Trophoblast cell (in vitro differentiated cells and primary cell): ENCODE measurements around the gene LDLRAD3.

ENCODE experiments used
- DNase-seq, 2 donors: peaks; one replicate each; pipeline ENCODE4 v3.0.0-alpha.2; 2016
- H2AFZ ChIP-seq: 2 replicates; pipeline ENCODE4 v1.6.1; 2013; ENCODE audit warnings: low read length, moderate library complexity, mild to moderate bottlenecking; ENCODE audit not compliant: insufficient read depth, poor library complexity
- H2AK5ac ChIP-seq: 2 replicates; pipeline ENCODE4 v1.6.1; 2013; ENCODE audit warnings: mild to moderate bottlenecking, low read length
- H2BK120ac ChIP-seq: 2 replicates; pipeline ENCODE4 v1.6.1; 2013; ENCODE audit warnings: low read length, mild to moderate bottlenecking, moderate library complexity; ENCODE audit not compliant: insufficient read depth, poor library complexity
- H2BK12ac ChIP-seq: 2 replicates; pipeline ENCODE4 v1.6.1; 2013; ENCODE audit warnings: mild to moderate bottlenecking, low read length, moderate library complexity
- H2BK5ac ChIP-seq: 2 replicates; pipeline ENCODE4 v1.6.1; 2013; ENCODE audit warnings: low read length, low read depth, moderate library complexity, mild to moderate bottlenecking; ENCODE audit not compliant: poor library complexity
- H3K14ac ChIP-seq: 2 replicates; pipeline ENCODE4 v1.6.1; 2013; ENCODE audit warnings: mild to moderate bottlenecking, low read length
- H3K18ac ChIP-seq: 2 replicates; pipeline ENCODE4 v1.6.1; 2013; ENCODE audit warnings: mild to moderate bottlenecking, low read length
- H3K23ac ChIP-seq: 2 replicates; pipeline ENCODE4 v1.6.1; 2013; ENCODE audit warnings: low read length
- H3K27ac ChIP-seq: 2 replicates; pipeline ENCODE4 v1.5.1; 2013; ENCODE audit warnings: low read depth, mild to moderate bottlenecking, inconsistent platforms, low read length, moderate library complexity
- H3K27me3 ChIP-seq: 2 replicates; pipeline ENCODE4 v1.6.1; 2013; ENCODE audit warnings: inconsistent platforms, mild to moderate bottlenecking, low read length, moderate library complexity; ENCODE audit not compliant: insufficient read depth
- H3K36me3 ChIP-seq, 2 experiments: 1 replicate in 1 of 2; 2 replicates in 1 of 2; pipeline ENCODE4 v1.6.1; 2013; ENCODE audit warnings: low read length in 2 of 2, mild to moderate bottlenecking in 2 of 2, moderate library complexity in 1 of 2; ENCODE audit not compliant: insufficient read depth in 2 of 2, control insufficient read depth in 1 of 2
- H3K4ac ChIP-seq: 2 replicates; pipeline ENCODE4 v1.6.1; 2013; ENCODE audit warnings: low read depth, mild to moderate bottlenecking, low read length, moderate library complexity
- H3K4me1 ChIP-seq, 2 experiments: 1 replicate in 1 of 2; 2 replicates in 1 of 2; pipeline ENCODE4 v1.6.1; 2013; ENCODE audit warnings: low read length in 2 of 2, mild to moderate bottlenecking in 2 of 2, moderate library complexity in 1 of 2; ENCODE audit not compliant: insufficient read depth in 2 of 2, control insufficient read depth in 1 of 2
- H3K4me2 ChIP-seq: 2 replicates; pipeline ENCODE4 v1.6.1; 2013; ENCODE audit warnings: inconsistent platforms, mild to moderate bottlenecking, low read length, moderate library complexity
- H3K4me3 ChIP-seq: 2 replicates; pipeline ENCODE4 v1.5.1; 2013; ENCODE audit warnings: mild to moderate bottlenecking, low read depth, low read length, inconsistent platforms
- H3K79me1 ChIP-seq: one replicate; pipeline ENCODE4 v1.6.1; 2013; ENCODE audit warnings: low read length
- H3K79me2 ChIP-seq: 2 replicates; pipeline ENCODE4 v1.6.1; 2013; ENCODE audit warnings: low read length, mild to moderate bottlenecking; ENCODE audit not compliant: control insufficient read depth, insufficient read depth, poor library complexity
- H3K9ac ChIP-seq: 2 replicates; pipeline ENCODE4 v1.6.1; 2013; ENCODE audit warnings: mild to moderate bottlenecking, low read length
- H3K9me3 ChIP-seq: 2 replicates; pipeline ENCODE4 v1.6.1; 2013; ENCODE audit warnings: low read depth, mild to moderate bottlenecking, control low read depth, inconsistent platforms, low read length; ENCODE audit not compliant: insufficient read depth
- H4K12ac ChIP-seq: 2 replicates; pipeline ENCODE4 v1.6.1; 2013; ENCODE audit warnings: low read depth, mild to moderate bottlenecking, low read length, moderate library complexity
- H4K8ac ChIP-seq: 2 replicates; pipeline ENCODE4 v1.6.1; 2013; ENCODE audit warnings: low read depth, mild to moderate bottlenecking, low read length, moderate library complexity
- H4K91ac ChIP-seq: one replicate; pipeline ENCODE4 v1.6.1; 2013; ENCODE audit warnings: low read depth, mild to moderate bottlenecking, low read length, moderate library complexity
- WGBS: extraction: QIAGEN DNeasy Blood & Tissue Kit; methylation state at CpG from one replicate; pipeline ENCODE4 v1.1.7; 2013; ENCODE audit warnings: missing lambda C conversion rate; ENCODE audit not compliant: insufficient read length, insufficient coverage; ENCODE audit errors: extremely low coverage; 5-methylcytosine and 5-hydroxymethylcytosine counted together

The LDLRAD3 gene

DNA sequence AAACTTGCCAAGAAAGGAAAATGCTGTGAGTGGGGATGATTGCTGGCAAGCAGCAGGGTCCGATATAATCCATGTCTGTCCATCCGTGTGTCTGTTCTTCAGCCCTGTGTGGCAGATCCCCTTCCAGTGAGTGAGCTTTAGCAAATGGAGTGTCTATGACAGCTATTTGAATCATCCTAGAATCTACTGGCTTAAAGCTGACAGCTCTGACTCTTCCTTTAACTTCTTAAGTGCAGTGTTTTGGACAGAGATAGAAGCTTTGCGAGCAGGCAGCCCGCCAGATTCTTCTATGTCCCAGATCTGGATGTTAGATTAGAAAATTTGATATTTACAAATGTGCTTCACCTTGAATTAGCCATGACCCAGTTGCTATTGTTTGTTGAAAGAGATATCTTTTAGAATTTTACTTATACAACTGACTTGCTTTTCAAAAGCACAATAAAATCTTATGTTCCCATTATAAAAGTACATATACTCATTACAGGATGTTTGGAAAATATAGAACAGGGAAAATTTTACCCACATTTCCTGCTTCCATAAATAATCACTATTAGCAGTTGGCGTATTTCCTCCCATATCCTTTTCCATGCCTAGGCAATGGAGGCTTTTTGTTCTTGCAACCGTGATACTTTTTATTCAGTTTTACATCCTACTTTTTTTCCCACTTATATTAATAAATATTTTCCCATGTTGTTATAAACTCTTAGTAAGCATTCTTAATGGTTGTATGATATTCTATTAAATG lies 220.8 kb downstream of the LDLRAD3 start:
- H3K36me3 ChIP-seq = no peaks in the 10 kb centered on the region
- no peak overlapping the region for H2AK5ac ChIP-seq
- WGBS = no CpG with 5 or more reads among the region's 6 CpGs

DNA sequence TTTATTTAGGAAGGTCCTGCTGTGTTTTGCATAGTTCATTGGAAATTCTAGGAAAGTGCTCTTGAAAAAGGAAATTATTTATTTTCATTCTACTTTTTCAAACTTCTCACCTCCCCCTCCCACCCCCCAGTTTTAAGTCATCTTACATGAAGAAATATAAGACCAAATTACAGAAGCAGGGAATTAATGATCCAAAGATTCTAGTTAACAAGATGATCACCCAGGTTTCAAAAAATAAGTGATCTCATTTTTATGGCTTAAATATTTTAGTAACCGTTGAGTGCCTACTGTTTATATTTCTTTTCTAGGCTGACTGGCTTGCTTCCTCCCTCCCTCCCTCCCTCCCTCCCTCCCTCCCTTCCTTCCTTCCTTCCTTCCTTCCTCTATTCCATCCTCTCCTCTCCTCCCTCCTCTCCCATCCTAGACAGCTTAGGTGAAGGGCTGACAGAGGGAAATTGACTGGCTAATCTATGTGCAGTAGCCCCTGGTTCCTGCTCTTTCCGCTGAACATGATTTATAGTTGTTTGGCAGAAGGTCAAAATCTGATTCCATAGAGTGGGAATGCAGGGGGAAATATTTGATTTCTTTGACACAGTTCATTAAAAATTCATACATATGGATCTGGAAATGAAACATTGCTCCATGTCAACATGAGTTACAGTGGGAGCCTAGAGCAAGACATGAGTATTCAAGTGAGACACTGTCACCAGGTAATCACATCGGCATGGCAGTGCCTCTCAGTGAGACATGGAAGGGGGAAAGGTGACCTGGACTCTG lies 221.9 kb downstream of the LDLRAD3 start:
- H3K27me3 ChIP-seq = no peaks in the 10 kb centered on the region
- H3K27ac ChIP-seq = no peak overlapping the region
- H3K4me2 ChIP-seq = no peak overlapping the region
- H4K12ac ChIP-seq = no peak overlapping the region
- H3K4me3 ChIP-seq = no peak overlapping the region
- H2BK5ac ChIP-seq = no peak overlapping the region
- no peak overlapping the region for H2AFZ ChIP-seq
- WGBS = no CpG with 5 or more reads among the region's 3 CpGs
- no peak overlapping the region for H3K23ac ChIP-seq
- no peak overlapping the region for H2BK12ac ChIP-seq
- DNase-seq = no peak
- no peak overlapping the region for H3K14ac ChIP-seq
- no peak overlapping the region for H3K4ac ChIP-seq
- no peak overlapping the region for H4K8ac ChIP-seq
- H3K9me3 ChIP-seq = no peaks in the 10 kb centered on the region
- no peaks in the 10 kb centered on the region for H3K79me2 ChIP-seq
- H3K4me1 ChIP-seq = peaks cover 4 to 10% of the 10 kb centered on the region in 2 experiments
- H3K36me3 ChIP-seq = no peaks in the 10 kb centered on the region
- H3K18ac ChIP-seq = no peak overlapping the region
- H4K91ac ChIP-seq = no peak overlapping the region
- H3K9ac ChIP-seq = no peak overlapping the region
- H2BK120ac ChIP-seq = no peak overlapping the region
- H3K79me1 ChIP-seq = no peaks in the 10 kb centered on the region
- H2AK5ac ChIP-seq = no peak overlapping the region

More for the DNA sequence above, 220.8 kb downstream of the LDLRAD3 start:
- Histone ChIP-seq H2BK120ac (no peak overlapping the region), H3K14ac (no peak overlapping the region), H3K9ac (no peak overlapping the region), H3K23ac (no peak overlapping the region), H4K91ac (no peak overlapping the region), H3K4me2 (no peak overlapping the region), H2AFZ (no peak overlapping the region), H3K79me2 (no peaks in the 10 kb centered on the region), H3K27me3 (no peaks in the 10 kb centered on the region), H3K27ac (no peak overlapping the region), H3K4me3 (no peak overlapping the region), H3K18ac (no peak overlapping the region), H3K4ac (no peak overlapping the region), H4K8ac (no peak overlapping the region), H3K4me1 (peaks cover 4 to 10% of the 10 kb centered on the region in 2 experiments), H4K12ac (no peak overlapping the region), H3K79me1 (no peaks in the 10 kb centered on the region), H2BK12ac (no peak overlapping the region), H3K9me3 (no peaks in the 10 kb centered on the region), H2BK5ac (no peak overlapping the region)
- DNase-seq = no peak

GRCh38 chr11:36167073-36167472 lies 223.2 kb downstream of the LDLRAD3 start:
- H3K36me3 ChIP-seq = no peaks in the 10 kb centered on the region
- H4K8ac ChIP-seq = no peak overlapping the region
- no peak overlapping the region for H2AFZ ChIP-seq
- H3K9ac ChIP-seq = no peak overlapping the region
- H3K27me3 ChIP-seq = no peaks in the 10 kb centered on the region
- no peak overlapping the region for H2BK120ac ChIP-seq
- H2AK5ac ChIP-seq = no peak overlapping the region
- no peaks in the 10 kb centered on the region for H3K79me2 ChIP-seq
- H3K27ac ChIP-seq = no peak overlapping the region
- no peaks in the 10 kb centered on the region for H3K9me3 ChIP-seq
- no peak overlapping the region for H3K18ac ChIP-seq
- no peak overlapping the region for H3K4me2 ChIP-seq
- no peak overlapping the region for H4K91ac ChIP-seq
- no peak overlapping the region for H3K4ac ChIP-seq
- no peak for DNase-seq
- H3K23ac ChIP-seq = no peak overlapping the region
- no peak overlapping the region for H3K4me3 ChIP-seq
- no peak overlapping the region for H2BK12ac ChIP-seq
- H3K79me1 ChIP-seq = no peaks in the 10 kb centered on the region
- H2BK5ac ChIP-seq = no peak overlapping the region
- WGBS = 100% methylated on average over 1 of the region's 4 CpGs
- no peak overlapping the region for H3K14ac ChIP-seq
- H3K4me1 ChIP-seq = peaks cover 4 to 10% of the 10 kb centered on the region in 2 experiments
- no peak overlapping the region for H4K12ac ChIP-seq

DNA sequence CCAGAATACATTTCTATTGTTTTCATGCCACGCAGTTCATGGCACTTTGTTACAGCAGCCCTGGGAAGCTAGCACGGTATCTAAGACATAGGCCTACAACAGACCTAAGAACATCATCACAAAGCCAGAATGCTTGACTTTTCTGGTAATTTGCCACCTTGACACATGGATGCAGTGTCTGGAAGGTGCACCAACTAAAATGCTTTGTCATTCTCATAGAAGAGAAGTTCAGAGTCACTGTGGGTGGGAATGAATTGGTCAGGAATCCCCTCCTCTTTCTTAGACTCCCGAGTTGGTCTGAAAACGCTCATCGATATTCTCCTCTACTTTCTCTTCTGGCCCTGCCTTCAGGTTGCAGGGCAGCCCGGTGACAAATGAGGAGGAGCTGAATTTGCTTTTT lies 223.9 kb downstream of the LDLRAD3 start:
- no CpG with 5 or more reads among the region's 6 CpGs for WGBS
- Histone ChIP-seq H3K4me2 (no peak overlapping the region), H3K18ac (no peak overlapping the region), H3K23ac (no peak overlapping the region), H3K4me3 (no peak overlapping the region), H3K36me3 (no peaks in the 10 kb centered on the region), H3K27me3 (no peaks in the 10 kb centered on the region), H2AK5ac (no peak overlapping the region), H4K8ac (no peak overlapping the region), H3K27ac (no peak overlapping the region), H3K79me2 (no peaks in the 10 kb centered on the region), H3K9me3 (no peaks in the 10 kb centered on the region), H2BK12ac (no peak overlapping the region), H4K91ac (no peak overlapping the region), H2BK120ac (no peak overlapping the region), H4K12ac (no peak overlapping the region), H3K4ac (no peak overlapping the region), H3K79me1 (no peaks in the 10 kb centered on the region), H2BK5ac (no peak overlapping the region), H3K9ac (no peak overlapping the region), H2AFZ (no peak overlapping the region), H3K14ac (no peak overlapping the region), H3K4me1 (peaks cover 0 to 6% of the 10 kb centered on the region in 2 experiments)
- DNase-seq = no peak
